ENCODE data around the gene AGPAT3.

Gene AGPAT3

DNA sequence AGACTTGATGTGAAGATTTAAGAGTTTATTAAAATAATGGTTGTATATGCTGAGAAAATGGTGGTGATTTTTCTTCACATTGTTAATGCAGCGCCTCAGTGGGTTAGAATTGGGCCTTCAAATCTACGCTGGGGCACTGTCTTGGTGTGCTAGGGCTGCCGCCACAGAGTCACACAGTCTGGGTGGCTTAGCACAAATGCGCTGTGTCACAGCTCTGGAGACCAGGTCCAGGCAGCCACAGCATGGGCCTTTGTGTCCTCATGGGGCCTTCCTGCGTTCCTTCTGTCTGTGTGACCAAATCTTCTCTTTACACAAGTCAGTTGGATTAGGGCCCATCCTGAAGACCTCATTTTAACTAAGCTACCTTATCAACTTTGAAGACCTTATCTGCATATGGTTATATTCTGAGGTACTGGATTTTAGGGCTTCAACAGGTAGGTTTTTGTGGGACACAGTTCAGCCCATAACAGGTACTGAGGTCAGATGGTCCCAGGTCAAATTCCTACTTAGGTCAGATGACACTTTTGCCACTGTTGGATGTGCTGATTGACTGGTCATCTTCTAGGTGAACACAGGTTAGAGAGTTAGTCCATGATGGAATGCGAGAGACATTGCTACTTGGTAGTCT is 164.6 kb downstream of the AGPAT3 start:
- Histone ChIP-seq H3K36me3 (ENCODE audit: control insufficient read depth, insufficient read depth, low read length) (no peaks in the 10 kb centered on the region), H3K27ac (no peak overlapping the region), H2AFZ (no peak overlapping the region), H3K4me2 (ENCODE audit: low read length) (no peak overlapping the region), H3K4me1 (no peaks in the 10 kb centered on the region), H3K4me3 (ENCODE audit: low read depth, low read length) (no peak overlapping the region), H3K9me3 (ENCODE audit: control insufficient read depth, low read length) (no peaks in the 10 kb centered on the region), H3K27me3 (ENCODE audit: control insufficient read depth, insufficient read depth, low read length) (no peaks in the 10 kb centered on the region), H3K79me2 (peaks cover 44% of the 10 kb centered on the region), H3K9ac (no peak overlapping the region)
- TF ChIP-seq, protein P1, sequence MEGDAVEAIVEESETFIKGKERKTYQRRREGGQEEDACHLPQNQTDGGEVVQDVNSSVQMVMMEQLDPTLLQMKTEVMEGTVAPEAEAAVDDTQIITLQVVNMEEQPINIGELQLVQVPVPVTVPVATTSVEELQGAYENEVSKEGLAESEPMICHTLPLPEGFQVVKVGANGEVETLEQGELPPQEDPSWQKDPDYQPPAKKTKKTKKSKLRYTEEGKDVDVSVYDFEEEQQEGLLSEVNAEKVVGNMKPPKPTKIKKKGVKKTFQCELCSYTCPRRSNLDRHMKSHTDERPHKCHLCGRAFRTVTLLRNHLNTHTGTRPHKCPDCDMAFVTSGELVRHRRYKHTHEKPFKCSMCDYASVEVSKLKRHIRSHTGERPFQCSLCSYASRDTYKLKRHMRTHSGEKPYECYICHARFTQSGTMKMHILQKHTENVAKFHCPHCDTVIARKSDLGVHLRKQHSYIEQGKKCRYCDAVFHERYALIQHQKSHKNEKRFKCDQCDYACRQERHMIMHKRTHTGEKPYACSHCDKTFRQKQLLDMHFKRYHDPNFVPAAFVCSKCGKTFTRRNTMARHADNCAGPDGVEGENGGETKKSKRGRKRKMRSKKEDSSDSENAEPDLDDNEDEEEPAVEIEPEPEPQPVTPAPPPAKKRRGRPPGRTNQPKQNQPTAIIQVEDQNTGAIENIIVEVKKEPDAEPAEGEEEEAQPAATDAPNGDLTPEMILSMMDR (IDR thresholded peaks at IDR 0.05): no peak

DNA sequence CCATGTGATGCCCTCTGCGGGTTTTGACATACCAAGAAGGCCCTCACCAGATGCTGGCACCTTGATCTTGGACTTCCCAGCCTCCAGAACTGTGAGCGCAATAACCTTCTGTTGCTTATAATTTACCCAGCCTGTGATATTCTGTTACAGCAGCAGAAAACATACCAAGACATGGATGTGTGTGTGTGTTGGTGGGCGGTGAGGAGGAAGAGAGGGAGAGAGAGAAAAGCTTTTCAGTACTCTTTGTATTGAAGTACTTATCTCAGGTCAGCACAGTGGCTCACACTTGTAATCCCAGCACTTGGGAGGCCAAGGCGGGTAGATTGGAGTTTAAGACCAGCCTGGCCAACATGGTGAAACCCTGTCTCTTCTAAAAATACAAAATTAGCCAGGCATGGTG is 170.2 kb downstream of the AGPAT3 start:
- Histone ChIP-seq H3K9me3 (ENCODE audit: control insufficient read depth, low read length) (no peaks in the 10 kb centered on the region), H2AFZ (no peak overlapping the region), H3K79me2 (peaks cover 2% of the 10 kb centered on the region), H3K27ac (no peak overlapping the region), H3K4me1 (no peaks in the 10 kb centered on the region), H3K4me3 (ENCODE audit: low read depth, low read length) (no peak overlapping the region), H3K9ac (no peak overlapping the region), H3K4me2 (ENCODE audit: low read length) (no peak overlapping the region), H3K36me3 (ENCODE audit: control insufficient read depth, insufficient read depth, low read length) (no peaks in the 10 kb centered on the region), H3K27me3 (ENCODE audit: control insufficient read depth, insufficient read depth, low read length) (no peaks in the 10 kb centered on the region)
- TF ChIP-seq, protein P1 (IDR thresholded peaks at IDR 0.05): no peak

Data from parathyroid adenoma (tissue), 2 donors.